Spleen (tissue), 11 donors: ENCODE results near the gene OR6B3. TPM values are rescaled to one million over a fixed set of nuclear protein-coding genes. Genes with fewer than 3 reads are reported as not detected.

Experiments used
- DNase-seq: peaks from one replicate; pipeline ENCODE4 v3.0.0-alpha.2; 2020
- H3K27ac ChIP-seq, 8 donors: fragments of 200-600 bp; sonication (generic) in 7 of 8; 1 replicate in 4 of 8; 2 replicates in 4 of 8; pipeline versions ENCODE4 v1.5.0 to v1.8.0; 2016 to 2021; ENCODE audit warnings: inconsistent platforms in 4 of 8, mild to moderate bottlenecking in 4 of 8, moderate library complexity in 1 of 8
- H3K27me3 ChIP-seq, 7 donors: fragments of 200-600 bp; sonication (generic) in 6 of 7; replicated peaks in 1 of 7; 1 replicate in 4 of 7; 2 replicates in 3 of 7; pipeline versions ENCODE4 v1.5.0 to v1.8.0; 2016 to 2021; ENCODE audit warnings: inconsistent platforms in 3 of 7, mild to moderate bottlenecking in 1 of 7
- H3K36me3 ChIP-seq, 6 donors: fragments of 200-600 bp; sonication (generic) in 5 of 6; 1 replicate in 4 of 6; 2 replicates in 2 of 6; pipeline versions ENCODE4 v1.5.0 to v1.8.0; 2016 to 2021; ENCODE audit warnings: inconsistent platforms in 2 of 6
- H3K4me1 ChIP-seq, 6 donors: fragments of 200-600 bp; sonication (generic) in 5 of 6; 1 replicate in 3 of 6; 2 replicates in 3 of 6; pipeline versions ENCODE4 v1.5.0 to v1.8.0; 2016 to 2021; ENCODE audit warnings: inconsistent platforms in 3 of 6
- H3K4me3 ChIP-seq, 8 donors: fragments of 200-600 bp; sonication (generic) in 7 of 8; 1 replicate in 4 of 8; 2 replicates in 4 of 8; pipeline versions ENCODE4 v1.5.0 to v1.8.0; 2016 to 2021; ENCODE audit warnings: inconsistent platforms in 4 of 8, mild to moderate bottlenecking in 4 of 8, moderate library complexity in 2 of 8
- H3K9me3 ChIP-seq, 8 donors: fragments of 200-600 bp; sonication (generic) in 7 of 8; 1 replicate in 4 of 8; 2 replicates in 4 of 8; pipeline versions ENCODE4 v1.5.0 to v1.8.0; 2016 to 2021; ENCODE audit warnings: inconsistent platforms in 4 of 8
- CTCF ChIP-seq, 11 experiments: fragments of 200-600 bp in 7 of 11; fragments of 450-650 bp in 4 of 11; sonication (generic) in 4 of 11; IDR thresholded peaks in 8 of 11; conservative IDR thresholded peaks in 3 of 11; 1 replicate in 7 of 11; 2 replicates in 4 of 11; pipeline versions ENCODE4 v1.4.0 to v1.8.0; 2016 to 2021; ENCODE audit warnings: antibody characterized with exemption in 11 of 11, inconsistent platforms in 4 of 11, mild to moderate bottlenecking in 1 of 11
- POLR2A ChIP-seq, 3 donors: fragments of 450-650 bp; IDR thresholded peaks; one replicate each; pipeline ENCODE4 v1.5.1; 2017; ENCODE audit warnings: antibody characterized with exemption in 3 of 3, mild to moderate bottlenecking in 1 of 3
- POLR2AphosphoS5 ChIP-seq, 3 donors: sonication (generic); formaldehyde crosslinking; IDR thresholded peaks; one replicate each; pipeline ENCODE4 v1.5.1; 2017; ENCODE audit warnings: antibody characterized with exemption in 3 of 3
- WGBS, 5 donors: extraction: QIAGEN DNeasy Blood & Tissue Kit in 3 of 5; methylation state at CpG; one replicate each; pipeline versions ENCODE4 v1.1.5 to v1.1.7; 2013 to 2018; 5-methylcytosine and 5-hydroxymethylcytosine counted together
- intact Hi-C: fragments of 100-400 bp; cut with DNase I; formaldehyde crosslinking; loops from one replicate; pipeline ENCODE4 v1.15.0; 2023; ENCODE audit warnings: low total_unique reads
- polyA plus RNA-seq, 3 donors: library from polyadenylated mRNA; stranded (reverse); fragments of 200-250 nt; gene quantifications; one replicate each; pipeline ENCODE4 v1.2.1, GENCODE V29; 2013
- total RNA-seq, 7 donors: library from RNA; depleted of rRNA in 3 of 7; stranded (reverse); fragments of >200 nt in 3 of 7; fragmentation: NEBNext Ultra II Directional in 4 of 7; extraction: Animal tissue kit (Norgen Biotek cat#: 25700) in 4 of 7; gene quantifications; one replicate each; pipeline versions ENCODE4 v1.1.0 to v1.2.1, GENCODE V29; 2016 to 2021
- donor health status: healthy with polysubstance abuse.
- donor health status: DM: no; HTN: no; CAD: no; lungs with moderate emphysema.
- donor health status: DM: no; HTN: no; CAD: no.
- donor health status: Bipolar disorder and iron deficiency.
- donor health status: healthy.
- donor health status: DM: no; HTN: no; CAD: no.
- donor health status: DM: yes; HTN: yes; CAD: no.

The OR6B3 gene
- total and polyA plus RNA-seq, 10 donors: not detected

- no peak for DNase-seq
- Histone ChIP-seq H3K36me3 (no peaks in the 10 kb centered on the region), H3K4me1 (no peaks in the 10 kb centered on the region), H3K27ac (no peak overlapping the region), H3K4me3 (no peak overlapping the region), H3K9me3 (peaks cover 0 to 11% (median 7%) of the 10 kb centered on the region in 8 donors), H3K27me3 (peaks cover 0 to 12% (median 0%) of the 10 kb centered on the region in 7 donors)
- WGBS, 5 donors: 82 to 92% (median 84%) methylated on average over 4 of the region's 4 CpGs
- intact Hi-C loops: loop anchor here (5.0 to 10.0 kb wide), 2 partner anchors 77 to 370 kb away; partner anchors contain the start of genes GPC1 and OTOS
- TF ChIP-seq CTCF (IDR thresholded peaks at IDR 0.05 in 8 of 11, conservative IDR thresholded peaks at IDR 0.05 in 3 of 11) (no peak), POLR2A (IDR thresholded peaks at IDR 0.05) (no peak), POLR2AphosphoS5 (IDR thresholded peaks at IDR 0.05) (no peak)
Observed at GRCh38 chr2:240064898-240065297, 11.6 kb upstream of the OR6B3 start.

- Histone ChIP-seq H3K27ac (no peak overlapping the region), H3K4me3 (no peak overlapping the region), H3K4me1 (no peaks in the 10 kb centered on the region), H3K27me3 (peaks cover 0 to 42% (median 7%) of the 10 kb centered on the region in 7 donors), H3K9me3 (no peaks in the 10 kb centered on the region), H3K36me3 (no peaks in the 10 kb centered on the region)
- DNase-seq: no peak
- 39 to 52% (median 42%) methylated on average over 4 of the region's 4 CpGs for WGBS, 5 donors
- intact Hi-C loops: loop anchor here (5.0 to 10.0 kb wide), 2 partner anchors 81 to 374 kb away; partner anchors contain the start of genes GPC1 and OTOS
- TF ChIP-seq POLR2AphosphoS5 (IDR thresholded peaks at IDR 0.05) (no peak), POLR2A (IDR thresholded peaks at IDR 0.05) (no peak), CTCF (IDR thresholded peaks at IDR 0.05 in 8 of 11, conservative IDR thresholded peaks at IDR 0.05 in 3 of 11) (peak in 9 of 11 experiments; percentile 25 to 62 (median 53))
Observed at GRCh38 chr2:240060977-240061591, 7.8 kb upstream of the OR6B3 start.

- 82 to 90% (median 86%) methylated on average over 10 to 11 of the region's 11 CpGs for WGBS, 5 donors
- DNase-seq: no peak
- Histone ChIP-seq H3K27ac (no peak overlapping the region), H3K27me3 (peaks cover 0 to 71% (median 20%) of the 10 kb centered on the region in 7 donors), H3K36me3 (no peaks in the 10 kb centered on the region), H3K4me1 (no peaks in the 10 kb centered on the region), H3K9me3 (no peaks in the 10 kb centered on the region), H3K4me3 (no peak overlapping the region)
- TF ChIP-seq POLR2AphosphoS5 (IDR thresholded peaks at IDR 0.05) (no peak), POLR2A (IDR thresholded peaks at IDR 0.05) (no peak), CTCF (IDR thresholded peaks at IDR 0.05 in 8 of 11, conservative IDR thresholded peaks at IDR 0.05 in 3 of 11) (no peak)
- intact Hi-C loops: no loop called here
Observed at GRCh38 chr2:240056678-240057077, 3.4 kb upstream of the OR6B3 start.

- TF ChIP-seq POLR2A (IDR thresholded peaks at IDR 0.05) (no peak), CTCF (IDR thresholded peaks at IDR 0.05 in 8 of 11, conservative IDR thresholded peaks at IDR 0.05 in 3 of 11) (no peak), POLR2AphosphoS5 (IDR thresholded peaks at IDR 0.05) (no peak)
- Histone ChIP-seq H3K27ac (no peak overlapping the region), H3K36me3 (no peaks in the 10 kb centered on the region), H3K4me3 (no peak overlapping the region), H3K9me3 (no peaks in the 10 kb centered on the region), H3K27me3 (peaks cover 0 to 72% (median 20%) of the 10 kb centered on the region in 7 donors), H3K4me1 (no peaks in the 10 kb centered on the region)
- intact Hi-C loops: no loop called here
- no peak for DNase-seq
- WGBS, 5 donors: 40 to 49% (median 46%) methylated on average over 13 of the region's 13 CpGs
Observed at GRCh38 chr2:240055177-240055917, 2.0 kb upstream of the OR6B3 start.
